ENCODE data around the gene TACR1. TPM values are rescaled to one million over a fixed set of nuclear protein-coding genes. Genes with fewer than 3 reads are reported as not detected.
A peak's percentile ranks its signal among the peaks of the same experiment; 100 is the strongest.

Gene TACR1
- total and polyA plus RNA-seq, 2 of the 4 experiments (the other 2 are of a cell fraction): under 0.01 to 0.09 TPM

DNA sequence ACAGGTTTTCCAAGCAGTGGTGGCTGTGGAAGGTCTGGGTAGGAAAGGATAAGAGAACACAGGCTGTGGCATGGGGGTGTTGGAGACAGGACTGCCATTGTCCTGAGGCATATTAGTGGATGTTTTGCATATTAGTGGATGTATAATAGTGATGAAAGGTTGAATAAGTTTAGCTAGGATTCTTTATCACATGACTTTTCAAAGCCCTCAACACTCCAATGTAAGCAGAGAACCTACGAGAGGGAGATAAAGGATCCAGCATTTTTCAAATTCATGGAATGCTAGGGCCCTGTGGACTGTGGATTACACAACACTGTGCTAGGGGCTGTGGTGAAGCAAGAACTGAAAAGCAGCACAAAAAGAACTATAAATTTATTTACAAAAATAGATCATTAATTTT is 177.6 kb downstream of the TACR1 start:
- peaks cover 2% of the 10 kb centered on the region; the same call in 1 of the 2 replicates for H3K9me1 ChIP-seq (ENCODE audit: insufficient read depth, low read length)
- H3K14ac ChIP-seq (replicated peaks; ENCODE audit: low read depth, low read length): peak overlapping the region; percentile 41
- POLR2A ChIA-PET (ENCODE audit: unreplicated experiment): no interaction called here
- H3K56ac ChIP-seq (ENCODE audit: extremely low read depth, insufficient read depth, low read length): peak overlapping the region; percentile 67; the same call in 1 of the 2 replicates
- BruUV-seq (replicated peaks): no TSS peak
- ATAC-seq (ENCODE audit: low read depth): peak; percentile 76
- peak overlapping the region; percentile 68 for H3K4ac ChIP-seq (ENCODE audit: low read depth, low read length)
- peak overlapping the region; percentile 75 for H2BK20ac ChIP-seq (ENCODE audit: low read depth, low read length)
- peak overlapping the region; percentile 92 for H2BK120ac ChIP-seq (ENCODE audit: low read depth, low read length)
- no peak overlapping the region for H2BK15ac ChIP-seq (ENCODE audit: low read depth, low read length)
- H3K9ac ChIP-seq (ENCODE audit: low read depth, low read length): peak overlapping the region; percentile 70; the same call in 1 of the 2 replicates
- TF ChIP-seq RFX5 (IDR thresholded peaks at IDR 0.05; ENCODE audit: low read depth, low read length): no peak
- no peak for TF ChIP-seq MXI1 (IDR thresholded peaks at IDR 0.05; ENCODE audit: borderline replicate concordance, low read depth, low read length)
- peak; percentile 62; the same call in 1 of the 2 replicates for TF ChIP-seq BHLHE40 (IDR thresholded peaks at IDR 0.05; ENCODE audit: low read depth, low read length)
- no peak for TF ChIP-seq RCOR1 (IDR thresholded peaks at IDR 0.05; ENCODE audit: insufficient replicate concordance, low read length)
- no peak for TF ChIP-seq NFE2L2 (IDR thresholded peaks at IDR 0.05; ENCODE audit: low read depth, low read length)
- TF ChIP-seq, protein P1, sequence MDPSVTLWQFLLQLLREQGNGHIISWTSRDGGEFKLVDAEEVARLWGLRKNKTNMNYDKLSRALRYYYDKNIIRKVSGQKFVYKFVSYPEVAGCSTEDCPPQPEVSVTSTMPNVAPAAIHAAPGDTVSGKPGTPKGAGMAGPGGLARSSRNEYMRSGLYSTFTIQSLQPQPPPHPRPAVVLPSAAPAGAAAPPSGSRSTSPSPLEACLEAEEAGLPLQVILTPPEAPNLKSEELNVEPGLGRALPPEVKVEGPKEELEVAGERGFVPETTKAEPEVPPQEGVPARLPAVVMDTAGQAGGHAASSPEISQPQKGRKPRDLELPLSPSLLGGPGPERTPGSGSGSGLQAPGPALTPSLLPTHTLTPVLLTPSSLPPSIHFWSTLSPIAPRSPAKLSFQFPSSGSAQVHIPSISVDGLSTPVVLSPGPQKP (IDR thresholded peaks at IDR 0.05; ENCODE audit: borderline replicate concordance, low read depth, low read length): no peak
- no peak for TF ChIP-seq FOS (IDR thresholded peaks at IDR 0.05; ENCODE audit: low read depth, low read length)
- TF ChIP-seq CEBPB (IDR thresholded peaks at IDR 0.05; ENCODE audit: low read depth, low read length): peak; percentile 96
- TF ChIP-seq MAZ (IDR thresholded peaks at IDR 0.05; ENCODE audit: borderline replicate concordance, low read depth, low read length): no peak
- TF ChIP-seq, protein P2, sequence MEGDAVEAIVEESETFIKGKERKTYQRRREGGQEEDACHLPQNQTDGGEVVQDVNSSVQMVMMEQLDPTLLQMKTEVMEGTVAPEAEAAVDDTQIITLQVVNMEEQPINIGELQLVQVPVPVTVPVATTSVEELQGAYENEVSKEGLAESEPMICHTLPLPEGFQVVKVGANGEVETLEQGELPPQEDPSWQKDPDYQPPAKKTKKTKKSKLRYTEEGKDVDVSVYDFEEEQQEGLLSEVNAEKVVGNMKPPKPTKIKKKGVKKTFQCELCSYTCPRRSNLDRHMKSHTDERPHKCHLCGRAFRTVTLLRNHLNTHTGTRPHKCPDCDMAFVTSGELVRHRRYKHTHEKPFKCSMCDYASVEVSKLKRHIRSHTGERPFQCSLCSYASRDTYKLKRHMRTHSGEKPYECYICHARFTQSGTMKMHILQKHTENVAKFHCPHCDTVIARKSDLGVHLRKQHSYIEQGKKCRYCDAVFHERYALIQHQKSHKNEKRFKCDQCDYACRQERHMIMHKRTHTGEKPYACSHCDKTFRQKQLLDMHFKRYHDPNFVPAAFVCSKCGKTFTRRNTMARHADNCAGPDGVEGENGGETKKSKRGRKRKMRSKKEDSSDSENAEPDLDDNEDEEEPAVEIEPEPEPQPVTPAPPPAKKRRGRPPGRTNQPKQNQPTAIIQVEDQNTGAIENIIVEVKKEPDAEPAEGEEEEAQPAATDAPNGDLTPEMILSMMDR (conservative IDR thresholded peaks at IDR 0.05; ENCODE audit: low read depth, low read length): no peak
- no peaks in the 10 kb centered on the region for H3K36me3 ChIP-seq (ENCODE audit: control insufficient read depth, insufficient read depth, low read length)
- in situ Hi-C loops (cut with MboI; ENCODE audit: low sequenced_read_pairs): no loop called here
- intact Hi-C loops (cut with micrococcal nuclease): no loop called here
- H3K23ac ChIP-seq (ENCODE audit: low read depth, low read length): peak overlapping the region; percentile 61
- peak overlapping the region; percentile 60 for H2AFZ ChIP-seq (replicated peaks; ENCODE audit: low read length, poor library complexity)
- no peak overlapping the region for H3K4me3 ChIP-seq (ENCODE audit: insufficient read depth, low read depth, low read length)
- H2BK5ac ChIP-seq (ENCODE audit: low read depth, low read length, poor library complexity, severe bottlenecking): peak overlapping the region; percentile 97
- peak overlapping the region; percentile 60 for H4K91ac ChIP-seq (ENCODE audit: insufficient read depth, low read depth, low read length)
- H2AK9ac ChIP-seq (replicated peaks; ENCODE audit: low read depth, low read length, poor library complexity): no peak overlapping the region
- peak overlapping the region; percentile 80 for H4K5ac ChIP-seq (ENCODE audit: low read depth, low read length)
- dilution Hi-C loops (cut with HindIII; ENCODE audit: low sequenced_read_pairs, unreplicated experiment): no loop called here
- peaks cover 9% of the 10 kb centered on the region for H3K4me1 ChIP-seq (ENCODE audit: control insufficient read depth, insufficient read depth, low read length)
- H3K27me3 ChIP-seq (ENCODE audit: control insufficient read depth, insufficient read depth, low read length): no peaks in the 10 kb centered on the region
- WGBS, 2 experiments (ENCODE audit: extremely low coverage in 2 of 2, insufficient read length in 1 of 2): no CpG with 5 or more reads among the region's 1 CpG
- peak overlapping the region in 1 of 2 experiments; percentile 64; a peak in 2 of 4 replicates for H4K8ac ChIP-seq (ENCODE audit: low read depth in 2 of 2, low read length in 2 of 2)
- peak overlapping the region; percentile 91 for H3K18ac ChIP-seq (ENCODE audit: low read depth, low read length)
- peak overlapping the region; percentile 73 for H3K4me2 ChIP-seq (ENCODE audit: low read depth, low read length)
- CTCF ChIA-PET: no interaction called here
- H3K27ac ChIP-seq (ENCODE audit: insufficient read depth, low read length): peak overlapping the region; percentile 99
- no peaks in the 10 kb centered on the region for H3K79me1 ChIP-seq (ENCODE audit: low read depth in 1 of 2, low read length in 2 of 2)
- H2AK5ac ChIP-seq (ENCODE audit: low read depth, low read length): peak overlapping the region; percentile 89
- no peaks in the 10 kb centered on the region for H3K9me3 ChIP-seq (ENCODE audit: control insufficient read depth, insufficient read depth, low read length)
- DNase-seq: peak; percentile 80
- no peaks in the 10 kb centered on the region for H4K20me1 ChIP-seq (ENCODE audit: insufficient read depth, low read length)
